Measurements from ENCODE around the gene KCND2.
A peak's percentile ranks its signal among the peaks of the same experiment; 100 is the strongest.

Gene KCND2

GRCh38 chr7:120785095-120785494 is 512.1 kb downstream of the KCND2 start:
- Histone ChIP-seq H3K4me3 (ENCODE audit: low read length) (no peak overlapping the region), H3K27me3 (replicated peaks; ENCODE audit: control insufficient read depth, insufficient read depth, low read length) (no peaks in the 10 kb centered on the region), H3K9ac (ENCODE audit: low read length) (no peak overlapping the region), H3K9me3 (ENCODE audit: control insufficient read depth, low read length) (no peaks in the 10 kb centered on the region), H3K4me1 (ENCODE audit: control insufficient read depth, insufficient read depth, low read length) (no peaks in the 10 kb centered on the region), H3K36me3 (ENCODE audit: control insufficient read depth, insufficient read depth, low read length, severe bottlenecking) (no peaks in the 10 kb centered on the region)
- no peak for DNase-seq (ENCODE audit: low read depth)

- H3K27me3 ChIP-seq (replicated peaks; ENCODE audit: control insufficient read depth, insufficient read depth, low read length), result no peaks in the 10 kb centered on the region
- H3K4me1 ChIP-seq (ENCODE audit: control insufficient read depth, insufficient read depth, low read length), result no peaks in the 10 kb centered on the region
- H3K9me3 ChIP-seq (ENCODE audit: control insufficient read depth, low read length), result peaks cover 4% of the 10 kb centered on the region
- H3K4me3 ChIP-seq (ENCODE audit: low read length), result no peak overlapping the region
- no peak overlapping the region for H3K9ac ChIP-seq (ENCODE audit: low read length)
- peak; percentile 81 for DNase-seq (ENCODE audit: low read depth)
- no peaks in the 10 kb centered on the region for H3K36me3 ChIP-seq (ENCODE audit: control insufficient read depth, insufficient read depth, low read length, severe bottlenecking)
These were observed 519.3 kb downstream of the KCND2 start for GRCh38 chr7:120792091-120792860.

GRCh38 chr7:120792861-120793130 is 519.8 kb downstream of the KCND2 start:
- Histone ChIP-seq H3K4me3 (ENCODE audit: low read length) (no peak overlapping the region), H3K27me3 (replicated peaks; ENCODE audit: control insufficient read depth, insufficient read depth, low read length) (no peaks in the 10 kb centered on the region), H3K9me3 (ENCODE audit: control insufficient read depth, low read length) (peaks cover 5% of the 10 kb centered on the region), H3K36me3 (ENCODE audit: control insufficient read depth, insufficient read depth, low read length, severe bottlenecking) (no peaks in the 10 kb centered on the region), H3K9ac (ENCODE audit: low read length) (no peak overlapping the region), H3K4me1 (ENCODE audit: control insufficient read depth, insufficient read depth, low read length) (no peaks in the 10 kb centered on the region)
- DNase-seq (ENCODE audit: low read depth), result no peak

GRCh38 chr7:120793213-120793936 is 520.4 kb downstream of the KCND2 start:
- Histone ChIP-seq H3K36me3 (ENCODE audit: control insufficient read depth, insufficient read depth, low read length, severe bottlenecking) (no peaks in the 10 kb centered on the region), H3K27me3 (replicated peaks; ENCODE audit: control insufficient read depth, insufficient read depth, low read length) (no peaks in the 10 kb centered on the region), H3K4me3 (ENCODE audit: low read length) (no peak overlapping the region), H3K4me1 (ENCODE audit: control insufficient read depth, insufficient read depth, low read length) (no peaks in the 10 kb centered on the region), H3K9me3 (ENCODE audit: control insufficient read depth, low read length) (peaks cover 5% of the 10 kb centered on the region), H3K9ac (ENCODE audit: low read length) (no peak overlapping the region)
- DNase-seq (ENCODE audit: low read depth), result no peak

GRCh38 chr7:120794106-120794729 is 521.2 kb downstream of the KCND2 start:
- DNase-seq (ENCODE audit: low read depth), result peak; percentile 13
- Histone ChIP-seq H3K9me3 (ENCODE audit: control insufficient read depth, low read length) (peaks cover 5% of the 10 kb centered on the region), H3K4me3 (ENCODE audit: low read length) (no peak overlapping the region), H3K9ac (ENCODE audit: low read length) (no peak overlapping the region), H3K36me3 (ENCODE audit: control insufficient read depth, insufficient read depth, low read length, severe bottlenecking) (no peaks in the 10 kb centered on the region), H3K4me1 (ENCODE audit: control insufficient read depth, insufficient read depth, low read length) (no peaks in the 10 kb centered on the region), H3K27me3 (replicated peaks; ENCODE audit: control insufficient read depth, insufficient read depth, low read length) (no peaks in the 10 kb centered on the region)

GRCh38 chr7:120797026-120797645 is 524.2 kb downstream of the KCND2 start:
- H3K27me3 ChIP-seq (replicated peaks; ENCODE audit: control insufficient read depth, insufficient read depth, low read length), result no peaks in the 10 kb centered on the region
- no peak overlapping the region for H3K9ac ChIP-seq (ENCODE audit: low read length)
- no peaks in the 10 kb centered on the region for H3K4me1 ChIP-seq (ENCODE audit: control insufficient read depth, insufficient read depth, low read length)
- DNase-seq (ENCODE audit: low read depth), result no peak
- H3K9me3 ChIP-seq (ENCODE audit: control insufficient read depth, low read length), result peaks cover 5% of the 10 kb centered on the region
- H3K4me3 ChIP-seq (ENCODE audit: low read length), result no peak overlapping the region
- H3K36me3 ChIP-seq (ENCODE audit: control insufficient read depth, insufficient read depth, low read length, severe bottlenecking), result no peaks in the 10 kb centered on the region

GRCh38 chr7:120799147-120799546 is 526.2 kb downstream of the KCND2 start:
- no peak for DNase-seq (ENCODE audit: low read depth)
- Histone ChIP-seq H3K4me1 (ENCODE audit: control insufficient read depth, insufficient read depth, low read length) (no peaks in the 10 kb centered on the region), H3K4me3 (ENCODE audit: low read length) (no peak overlapping the region), H3K27me3 (replicated peaks; ENCODE audit: control insufficient read depth, insufficient read depth, low read length) (no peaks in the 10 kb centered on the region), H3K9ac (ENCODE audit: low read length) (no peak overlapping the region), H3K9me3 (ENCODE audit: control insufficient read depth, low read length) (peaks cover 5% of the 10 kb centered on the region), H3K36me3 (ENCODE audit: control insufficient read depth, insufficient read depth, low read length, severe bottlenecking) (no peaks in the 10 kb centered on the region)

Measured in adipocyte (in vitro differentiated cells).